T47D (cell line): ENCODE results near the gene IZUMO4.
A peak's percentile ranks its signal among the peaks of the same experiment; 100 is the strongest.
"Not testable (repeated sequence)": the region's sequence is repeated elsewhere in the genome, so short reads cannot be mapped to it uniquely, and the experiment has no call there.

Experiments used
- DNase-seq, 2 experiments: peaks; one replicate each; pipeline versions ENCODE4 v3.0.0 to v3.0.0-alpha.2; 2011 to 2012; ENCODE audit warnings: low read depth in 1 of 2, low spot score in 1 of 2
- JUND ChIP-seq: IDR thresholded peaks from 2 replicates; pipeline ENCODE4 v1.6.1; 2012; ENCODE audit warnings: low read depth
- in situ Hi-C: cut with HindIII; loops from 2 replicates; pipeline ENCODE4 v1.10.0; 2016; ENCODE audit warnings: low sequenced_read_pairs, low pct_unique_long_range_greater_than_20kb

The IZUMO4 gene

GRCh38 chr19:2119921-2120785 lies 23.4 kb downstream of the IZUMO4 start:
- TF ChIP-seq JUND, result no peak
- in situ Hi-C loops, result no loop called here
- no peak for DNase-seq

GRCh38 chr19:2120821-2121220 lies 24.1 kb downstream of the IZUMO4 start:
- DNase-seq, result no peak
- no peak for TF ChIP-seq JUND
- in situ Hi-C loops, result no loop called here

GRCh38 chr19:2121416-2122051 lies 24.8 kb downstream of the IZUMO4 start:
- in situ Hi-C loops, result no loop called here
- TF ChIP-seq JUND, result no peak
- DNase-seq, result no peak

- TF ChIP-seq JUND, result no peak
- in situ Hi-C loops, result no loop called here
- DNase-seq, result no peak
Measured at GRCh38 chr19:2122251-2122650, 25.5 kb downstream of the IZUMO4 start.

- DNase-seq, result no peak
- TF ChIP-seq JUND, result no peak
- in situ Hi-C loops, result no loop called here
Measured at GRCh38 chr19:2122982-2123381, 26.3 kb downstream of the IZUMO4 start.

- peak in 1 of 2 experiments; percentile 28 for DNase-seq
- in situ Hi-C loops, result no loop called here
Measured at GRCh38 chr19:2123682-2124387, 27.1 kb downstream of the IZUMO4 start.

GRCh38 chr19:2126879-2127518 lies 30.3 kb downstream of the IZUMO4 start:
- no peak for DNase-seq
- no peak for TF ChIP-seq JUND
- in situ Hi-C loops, result no loop called here

More at GRCh38 chr19:2123682-2124387, 27.1 kb downstream of the IZUMO4 start:
- TF ChIP-seq JUND, result no peak

GRCh38 chr19:2127758-2128157 lies 31.0 kb downstream of the IZUMO4 start:
- no peak for TF ChIP-seq JUND
- in situ Hi-C loops, result no loop called here
- DNase-seq, result no peak

- in situ Hi-C loops, DNase-seq: not testable (repeated sequence)
Measured at GRCh38 chr19:2128252-2128651, 31.5 kb downstream of the IZUMO4 start.

- in situ Hi-C loops, result no loop called here
- TF ChIP-seq JUND, result no peak
- no peak for DNase-seq
Measured at GRCh38 chr19:2129022-2129421, 32.3 kb downstream of the IZUMO4 start.

GRCh38 chr19:2129486-2129885 lies 32.8 kb downstream of the IZUMO4 start:
- in situ Hi-C loops, result no loop called here
- no peak for DNase-seq
- no peak for TF ChIP-seq JUND

- in situ Hi-C loops, result no loop called here
- no peak for DNase-seq
- no peak for TF ChIP-seq JUND
Measured at GRCh38 chr19:2129892-2130770, 33.4 kb downstream of the IZUMO4 start.

GRCh38 chr19:2131012-2131975 lies 34.6 kb downstream of the IZUMO4 start:
- DNase-seq, in situ Hi-C loops: not testable (repeated sequence)
